K562 (cell line): ENCODE data around the gene C11orf91. TPM values are rescaled to one million over a fixed set of nuclear protein-coding genes. Genes with fewer than 3 reads are reported as not detected.

ENCODE experiments used
- BCL6 ChIP-seq: fragments of 250-450 bp; sonication (Bioruptor Pico); IDR thresholded peaks from 2 replicates; pipeline ENCODE4 v1.4.0; 2020
- DMBX1 ChIP-seq: fragments of 250-450 bp; sonication (Bioruptor Pico); IDR thresholded peaks from 2 replicates; pipeline ENCODE4 v1.8.0; 2022; ENCODE audit warnings: inconsistent platforms, mild to moderate bottlenecking, moderate library complexity, borderline replicate concordance
- FUS ChIP-seq: fragments of 200-400 bp; formaldehyde crosslinking; optimal IDR thresholded peaks from 2 replicates; pipeline ENCODE3; 2017; ENCODE audit warnings: low read depth, low read length
- GABPB1 ChIP-seq: sonication (generic); formaldehyde crosslinking; IDR thresholded peaks from 2 replicates; pipeline ENCODE4 v1.8.0; 2022; ENCODE audit warnings: mild to moderate bottlenecking, missing genetic modification reagents
- GTF2B ChIP-seq: IDR thresholded peaks from 2 replicates; pipeline ENCODE4 v1.6.1; 2011; ENCODE audit not compliant: insufficient read length; ENCODE audit errors: extremely low read depth
- KLF6 ChIP-seq: fragments of 250-450 bp; sonication (Bioruptor Pico); IDR thresholded peaks from 2 replicates; pipeline ENCODE4 v1.4.0; 2020; ENCODE audit warnings: mild to moderate bottlenecking, moderate library complexity, borderline replicate concordance
- L3MBTL2 ChIP-seq: fragments of 450-650 bp; IDR thresholded peaks from 2 replicates; pipeline ENCODE4 v1.6.1; 2016; ENCODE audit warnings: mild to moderate bottlenecking, moderate library complexity
- MYC ChIP-seq, 2 experiments: fragments of 250-450 bp in 1 of 2; sonication (Bioruptor Pico) in 1 of 2; IDR thresholded peaks; 2 replicates each; pipeline versions ENCODE4 v1.5.1 to v1.6.1; 2012 to 2021; ENCODE audit warnings: low read depth in 2 of 2, borderline replicate concordance in 1 of 2, improper control_type of control experiment in 1 of 2, low read length in 1 of 2, mild to moderate bottlenecking in 1 of 2, moderate library complexity in 1 of 2
- NFIC ChIP-seq: fragments of 450-650 bp; IDR thresholded peaks from 2 replicates; pipeline ENCODE4 v1.6.1; 2017; ENCODE audit warnings: mild to moderate bottlenecking, inconsistent platforms
- PRMT5 ChIP-seq: sonication (generic); formaldehyde crosslinking; IDR thresholded peaks from 2 replicates; pipeline ENCODE4 v1.5.0; 2020; ENCODE audit warnings: missing genetic modification reagents
- SMC3 ChIP-seq: conservative IDR thresholded peaks from 2 replicates; pipeline ENCODE4 v1.6.1; 2011; ENCODE audit warnings: low read depth, low read length, improper control_type of control experiment; ENCODE audit not compliant: insufficient read depth
- SNAPC5 ChIP-seq: fragments of 250-450 bp; sonication (Bioruptor Pico); IDR thresholded peaks from 2 replicates; pipeline ENCODE4 v1.8.0; 2021; ENCODE audit warnings: moderate library complexity, mild to moderate bottlenecking, inconsistent platforms
- SP2 ChIP-seq: IDR thresholded peaks from 2 replicates; pipeline ENCODE4 v1.6.1; 2011; ENCODE audit warnings: mild to moderate bottlenecking, low read depth, low read length, moderate library complexity; ENCODE audit not compliant: poor library complexity, severe bottlenecking; ENCODE audit errors: extremely low read depth
- USF1 ChIP-seq: sonication (generic); formaldehyde crosslinking; IDR thresholded peaks from 2 replicates; pipeline ENCODE4 v1.9.0; 2022; ENCODE audit warnings: mild to moderate bottlenecking, missing genetic modification reagents
- ZBTB1 ChIP-seq: sonication (generic); formaldehyde crosslinking; IDR thresholded peaks from 2 replicates; pipeline ENCODE4 v1.8.1; 2023; ENCODE audit warnings: missing genetic modification reagents, low read depth, mild to moderate bottlenecking, borderline replicate concordance
- ZKSCAN1 ChIP-seq: fragments of 150-350 bp; IDR thresholded peaks from 2 replicates; pipeline ENCODE4 v1.6.1; 2016; ENCODE audit warnings: low read depth, low read length
- ZNF384 ChIP-seq: IDR thresholded peaks from 2 replicates; pipeline ENCODE4 v1.6.1; 2012; ENCODE audit warnings: low read depth, low read length, improper control_type of control experiment
- ZNF444 ChIP-seq: fragments of 250-450 bp; sonication (Bioruptor Pico); IDR thresholded peaks from 2 replicates; pipeline ENCODE4 v1.4.0; 2020; ENCODE audit warnings: mild to moderate bottlenecking, moderate library complexity
- ZNF561 ChIP-seq: fragments of 450-650 bp; formaldehyde crosslinking; conservative IDR thresholded peaks from 2 replicates; pipeline ENCODE4 v1.4.0; 2020; ENCODE audit warnings: mild to moderate bottlenecking, moderate library complexity
- ZNF583 ChIP-seq: fragments of 250-450 bp; sonication (Bioruptor Pico); IDR thresholded peaks from 2 replicates; pipeline ENCODE4 v1.4.0; 2020
- ZNF830 ChIP-seq: fragments of 250-450 bp; sonication (Bioruptor Pico); IDR thresholded peaks from 2 replicates; pipeline ENCODE4 v1.5.0; 2021; ENCODE audit warnings: mild to moderate bottlenecking
- polyA plus RNA-seq, 8 experiments: library from polyadenylated mRNA; depleted of rRNA in 4 of 8; stranded (reverse) in 5 of 8; unstranded in 3 of 8; fragments of >200 nt; fragmentation: Nextera tagmentation in 2 of 8; fragmentation: Illumina TruSeq in 1 of 8; extraction: Ambion mirVana in 2 of 8; extraction: Trizol in 1 of 8; gene quantifications; 2 replicates each; pipeline versions ENCODE4 v1.2.1 to v1.2.3, GENCODE V29; 2011 to 2014; ENCODE audit warnings: inconsistent platforms in 1 of 8, missing spikeins in 1 of 8
- total RNA-seq, 7 experiments: library from RNA; depleted of rRNA in 6 of 7; stranded (reverse); fragments of >200 nt in 6 of 7; fragmentation: Illumina TruSeq in 2 of 7; extraction: Trizol in 2 of 7; gene quantifications; 2 replicates each; pipeline versions ENCODE4 v1.2.1 to v1.2.3, GENCODE V29; 2011 to 2021; ENCODE audit warnings: low replicate concordance in 1 of 7
- TF ChIP-seq, protein P1 (sequence below): fragments of 200-400 bp; formaldehyde crosslinking; IDR thresholded peaks from 2 replicates; pipeline ENCODE4 v1.6.1; 2017; ENCODE audit warnings: mild to moderate bottlenecking, low read depth, low read length, moderate library complexity
- TF ChIP-seq, protein P2 (sequence below): fragments of 450-650 bp; IDR thresholded peaks from one replicate; pipeline ENCODE4 v1.6.1; 2018; ENCODE audit warnings: mild to moderate bottlenecking, moderate library complexity; ENCODE audit not compliant: partially characterized antibody
- TF ChIP-seq, protein P3 (sequence below): fragments of 250-450 bp; sonication (Bioruptor Pico); IDR thresholded peaks from 2 replicates; pipeline ENCODE4 v1.8.0; 2021; ENCODE audit warnings: borderline replicate concordance, mild to moderate bottlenecking, moderate library complexity; ENCODE audit not compliant: poor library complexity, severe bottlenecking

The C11orf91 gene
- total and polyA plus RNA-seq, 9 of the 15 experiments (the other 6 are each of a cell fraction or from before 2014, with no cell fraction given), result not detected

- TF ChIP-seq, protein P1, sequence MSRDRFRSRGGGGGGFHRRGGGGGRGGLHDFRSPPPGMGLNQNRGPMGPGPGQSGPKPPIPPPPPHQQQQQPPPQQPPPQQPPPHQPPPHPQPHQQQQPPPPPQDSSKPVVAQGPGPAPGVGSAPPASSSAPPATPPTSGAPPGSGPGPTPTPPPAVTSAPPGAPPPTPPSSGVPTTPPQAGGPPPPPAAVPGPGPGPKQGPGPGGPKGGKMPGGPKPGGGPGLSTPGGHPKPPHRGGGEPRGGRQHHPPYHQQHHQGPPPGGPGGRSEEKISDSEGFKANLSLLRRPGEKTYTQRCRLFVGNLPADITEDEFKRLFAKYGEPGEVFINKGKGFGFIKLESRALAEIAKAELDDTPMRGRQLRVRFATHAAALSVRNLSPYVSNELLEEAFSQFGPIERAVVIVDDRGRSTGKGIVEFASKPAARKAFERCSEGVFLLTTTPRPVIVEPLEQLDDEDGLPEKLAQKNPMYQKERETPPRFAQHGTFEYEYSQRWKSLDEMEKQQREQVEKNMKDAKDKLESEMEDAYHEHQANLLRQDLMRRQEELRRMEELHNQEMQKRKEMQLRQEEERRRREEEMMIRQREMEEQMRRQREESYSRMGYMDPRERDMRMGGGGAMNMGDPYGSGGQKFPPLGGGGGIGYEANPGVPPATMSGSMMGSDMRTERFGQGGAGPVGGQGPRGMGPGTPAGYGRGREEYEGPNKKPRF, result no peak
- TF ChIP-seq NFIC (peak; percentile 85), FUS (no peak), ZBTB1 (no peak), ZNF830 (CRISPR knock-in tag) (no peak), MYC (IDR thresholded peaks at IDR 0.05; ENCODE audit: low read depth, low read length) (no peak; the same call in 1 of the 2 replicates), MYC (CRISPR knock-in tag; IDR thresholded peaks at IDR 0.05; ENCODE audit: borderline replicate concordance, low read depth) (no peak), ZNF561 (CRISPR knock-in tag) (no peak), SMC3 (no peak), BCL6 (CRISPR knock-in tag) (no peak), KLF6 (no peak), DMBX1 (no peak), USF1 (no peak), ZNF384 (no peak), SNAPC5 (CRISPR knock-in tag) (no peak), L3MBTL2 (peak; percentile 36; the same call in 1 of the 2 replicates), PRMT5 (no peak), GABPB1 (peak; percentile 44; the same call in 1 of the 2 replicates), SP2 (no peak), ZKSCAN1 (no peak), ZNF583 (CRISPR knock-in tag) (no peak), GTF2B (no peak), ZNF444 (CRISPR knock-in tag) (no peak)
- TF ChIP-seq, protein P2, sequence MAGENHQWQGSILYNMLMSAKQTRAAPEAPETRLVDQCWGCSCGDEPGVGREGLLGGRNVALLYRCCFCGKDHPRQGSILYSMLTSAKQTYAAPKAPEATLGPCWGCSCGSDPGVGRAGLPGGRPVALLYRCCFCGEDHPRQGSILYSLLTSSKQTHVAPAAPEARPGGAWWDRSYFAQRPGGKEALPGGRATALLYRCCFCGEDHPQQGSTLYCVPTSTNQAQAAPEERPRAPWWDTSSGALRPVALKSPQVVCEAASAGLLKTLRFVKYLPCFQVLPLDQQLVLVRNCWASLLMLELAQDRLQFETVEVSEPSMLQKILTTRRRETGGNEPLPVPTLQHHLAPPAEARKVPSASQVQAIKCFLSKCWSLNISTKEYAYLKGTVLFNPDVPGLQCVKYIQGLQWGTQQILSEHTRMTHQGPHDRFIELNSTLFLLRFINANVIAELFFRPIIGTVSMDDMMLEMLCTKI, result no peak
- TF ChIP-seq, protein P3, sequence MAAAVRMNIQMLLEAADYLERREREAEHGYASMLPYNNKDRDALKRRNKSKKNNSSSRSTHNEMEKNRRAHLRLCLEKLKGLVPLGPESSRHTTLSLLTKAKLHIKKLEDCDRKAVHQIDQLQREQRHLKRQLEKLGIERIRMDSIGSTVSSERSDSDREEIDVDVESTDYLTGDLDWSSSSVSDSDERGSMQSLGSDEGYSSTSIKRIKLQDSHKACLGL (CRISPR knock-in tag), result no peak
These were observed 36.8 kb upstream of the C11orf91 start (continued) for GRCh38 chr11:33737362-33737821.
